ENCODE results near the gene PRIM1. TPM values are rescaled to one million over a fixed set of nuclear protein-coding genes. Genes with fewer than 3 reads are reported as not detected.

The PRIM1 gene
- total and polyA plus RNA-seq, 2 of the 13 experiments (the other 11 are each of a cell fraction or from before 2014, with no cell fraction given): 30.0 to 47.3 TPM

DNA sequence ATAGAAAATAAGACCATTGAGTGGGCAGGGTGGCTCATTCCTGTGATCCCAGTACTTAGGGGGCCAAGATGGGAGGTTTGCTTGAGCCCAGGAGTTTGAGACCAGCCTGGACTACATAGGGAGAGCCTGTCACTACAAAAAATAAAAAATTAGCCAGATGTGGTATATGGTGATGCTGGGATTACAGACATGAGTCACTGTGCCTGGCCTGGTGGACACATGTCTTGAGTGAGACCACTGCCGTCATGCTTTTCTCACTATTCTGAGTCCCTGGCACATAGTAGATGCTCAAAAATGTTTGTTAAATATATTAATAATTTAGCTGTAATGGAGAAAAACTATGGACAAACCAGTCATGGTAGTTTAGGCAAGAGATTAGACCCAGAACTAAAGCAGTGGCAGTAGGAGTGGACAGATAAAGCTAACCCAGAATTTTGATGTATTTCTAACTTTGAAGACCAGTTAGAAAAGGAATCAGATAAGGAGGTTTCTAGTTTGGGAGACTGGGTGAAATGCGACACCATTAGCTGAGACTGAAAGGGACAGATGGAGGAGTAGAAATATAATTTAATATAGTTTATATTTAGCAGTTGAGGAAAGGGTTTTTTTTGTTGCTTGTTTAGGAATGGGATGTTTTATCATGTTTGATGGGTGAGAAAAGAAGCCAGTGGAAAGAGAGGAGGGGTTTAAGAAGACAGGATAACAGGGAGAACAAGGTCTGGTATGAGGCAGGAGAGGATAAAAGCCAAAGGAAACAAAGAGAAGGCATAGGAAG, 56.6 kb downstream of the PRIM1 start:
- no peak overlapping the region for H3K27ac ChIP-seq (ENCODE audit: extremely low read length, insufficient read depth, low read length)
- ChIA-PET CTCF (ENCODE audit: low intra/inter-chr PET ratio, low total read pairs) (no interaction called here), POLR2A (interaction anchor here (1.0 kb wide), 1 partner anchor 8 kb away, joined by 4 read pairs; the partner anchor contains the start of gene PTGES3)
- H3K4me3 ChIP-seq (replicated peaks in 1 of 3; ENCODE audit: insufficient read depth in 1 of 3, low read depth in 2 of 3, low read length in 3 of 3): no peak overlapping the region
- in situ Hi-C loops (cut with HindIII; ENCODE audit: extremely low pct_ligation_motif_present, low pct_unique_long_range_greater_than_20kb) (no loop called here), intact Hi-C loops (cut with micrococcal nuclease; ENCODE audit: unreplicated experiment) (no loop called here)
- H4K20me1 ChIP-seq (ENCODE audit: insufficient read depth, low read length): no peaks in the 10 kb centered on the region
- no peaks in the 10 kb centered on the region for H3K27me3 ChIP-seq (ENCODE audit: control insufficient read depth in 1 of 2, insufficient read depth in 2 of 2, low read length in 2 of 2)
- TF ChIP-seq ZNF160 (CRISPR knock-in tag; IDR thresholded peaks at IDR 0.05) (no peak), ZSCAN30 (CRISPR knock-in tag; IDR thresholded peaks at IDR 0.05) (no peak), ZEB1 (IDR thresholded peaks at IDR 0.05; ENCODE audit: insufficient replicate concordance, low read depth) (no peak), ZNF766 (CRISPR knock-in tag; IDR thresholded peaks at IDR 0.05; ENCODE audit: borderline replicate concordance) (no peak), HCFC1 (IDR thresholded peaks at IDR 0.05; ENCODE audit: low read depth, low read length) (no peak), ZNF484 (CRISPR knock-in tag; IDR thresholded peaks at IDR 0.05; ENCODE audit: borderline replicate concordance, low read depth) (no peak), HOXA7 (CRISPR knock-in tag; IDR thresholded peaks at IDR 0.05) (no peak), YEATS2 (CRISPR knock-in tag; IDR thresholded peaks at IDR 0.05; ENCODE audit: borderline replicate concordance) (no peak), TEAD2 (CRISPR knock-in tag; IDR thresholded peaks at IDR 0.05) (no peak), MXD4 (CRISPR knock-in tag; IDR thresholded peaks at IDR 0.05) (no peak), MBD4 (IDR thresholded peaks at IDR 0.05; ENCODE audit: borderline replicate concordance, low read length) (no peak)
- TF ChIP-seq, protein P1, sequence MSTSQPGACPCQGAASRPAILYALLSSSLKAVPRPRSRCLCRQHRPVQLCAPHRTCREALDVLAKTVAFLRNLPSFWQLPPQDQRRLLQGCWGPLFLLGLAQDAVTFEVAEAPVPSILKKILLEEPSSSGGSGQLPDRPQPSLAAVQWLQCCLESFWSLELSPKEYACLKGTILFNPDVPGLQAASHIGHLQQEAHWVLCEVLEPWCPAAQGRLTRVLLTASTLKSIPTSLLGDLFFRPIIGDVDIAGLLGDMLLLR (CRISPR knock-in tag; IDR thresholded peaks at IDR 0.05): no peak
- TF ChIP-seq, protein P2, sequence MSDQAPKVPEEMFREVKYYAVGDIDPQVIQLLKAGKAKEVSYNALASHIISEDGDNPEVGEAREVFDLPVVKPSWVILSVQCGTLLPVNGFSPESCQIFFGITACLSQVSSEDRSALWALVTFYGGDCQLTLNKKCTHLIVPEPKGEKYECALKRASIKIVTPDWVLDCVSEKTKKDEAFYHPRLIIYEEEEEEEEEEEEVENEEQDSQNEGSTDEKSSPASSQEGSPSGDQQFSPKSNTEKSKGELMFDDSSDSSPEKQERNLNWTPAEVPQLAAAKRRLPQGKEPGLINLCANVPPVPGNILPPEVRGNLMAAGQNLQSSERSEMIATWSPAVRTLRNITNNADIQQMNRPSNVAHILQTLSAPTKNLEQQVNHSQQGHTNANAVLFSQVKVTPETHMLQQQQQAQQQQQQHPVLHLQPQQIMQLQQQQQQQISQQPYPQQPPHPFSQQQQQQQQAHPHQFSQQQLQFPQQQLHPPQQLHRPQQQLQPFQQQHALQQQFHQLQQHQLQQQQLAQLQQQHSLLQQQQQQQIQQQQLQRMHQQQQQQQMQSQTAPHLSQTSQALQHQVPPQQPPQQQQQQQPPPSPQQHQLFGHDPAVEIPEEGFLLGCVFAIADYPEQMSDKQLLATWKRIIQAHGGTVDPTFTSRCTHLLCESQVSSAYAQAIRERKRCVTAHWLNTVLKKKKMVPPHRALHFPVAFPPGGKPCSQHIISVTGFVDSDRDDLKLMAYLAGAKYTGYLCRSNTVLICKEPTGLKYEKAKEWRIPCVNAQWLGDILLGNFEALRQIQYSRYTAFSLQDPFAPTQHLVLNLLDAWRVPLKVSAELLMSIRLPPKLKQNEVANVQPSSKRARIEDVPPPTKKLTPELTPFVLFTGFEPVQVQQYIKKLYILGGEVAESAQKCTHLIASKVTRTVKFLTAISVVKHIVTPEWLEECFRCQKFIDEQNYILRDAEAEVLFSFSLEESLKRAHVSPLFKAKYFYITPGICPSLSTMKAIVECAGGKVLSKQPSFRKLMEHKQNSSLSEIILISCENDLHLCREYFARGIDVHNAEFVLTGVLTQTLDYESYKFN (CRISPR knock-in tag; conservative IDR thresholded peaks at IDR 0.05): no peak
- TF ChIP-seq, protein P3, sequence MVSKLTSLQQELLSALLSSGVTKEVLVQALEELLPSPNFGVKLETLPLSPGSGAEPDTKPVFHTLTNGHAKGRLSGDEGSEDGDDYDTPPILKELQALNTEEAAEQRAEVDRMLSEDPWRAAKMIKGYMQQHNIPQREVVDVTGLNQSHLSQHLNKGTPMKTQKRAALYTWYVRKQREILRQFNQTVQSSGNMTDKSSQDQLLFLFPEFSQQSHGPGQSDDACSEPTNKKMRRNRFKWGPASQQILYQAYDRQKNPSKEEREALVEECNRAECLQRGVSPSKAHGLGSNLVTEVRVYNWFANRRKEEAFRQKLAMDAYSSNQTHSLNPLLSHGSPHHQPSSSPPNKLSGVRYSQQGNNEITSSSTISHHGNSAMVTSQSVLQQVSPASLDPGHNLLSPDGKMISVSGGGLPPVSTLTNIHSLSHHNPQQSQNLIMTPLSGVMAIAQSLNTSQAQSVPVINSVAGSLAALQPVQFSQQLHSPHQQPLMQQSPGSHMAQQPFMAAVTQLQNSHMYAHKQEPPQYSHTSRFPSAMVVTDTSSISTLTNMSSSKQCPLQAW (CRISPR knock-in tag; IDR thresholded peaks at IDR 0.05): no peak
- TF ChIP-seq, protein P4, sequence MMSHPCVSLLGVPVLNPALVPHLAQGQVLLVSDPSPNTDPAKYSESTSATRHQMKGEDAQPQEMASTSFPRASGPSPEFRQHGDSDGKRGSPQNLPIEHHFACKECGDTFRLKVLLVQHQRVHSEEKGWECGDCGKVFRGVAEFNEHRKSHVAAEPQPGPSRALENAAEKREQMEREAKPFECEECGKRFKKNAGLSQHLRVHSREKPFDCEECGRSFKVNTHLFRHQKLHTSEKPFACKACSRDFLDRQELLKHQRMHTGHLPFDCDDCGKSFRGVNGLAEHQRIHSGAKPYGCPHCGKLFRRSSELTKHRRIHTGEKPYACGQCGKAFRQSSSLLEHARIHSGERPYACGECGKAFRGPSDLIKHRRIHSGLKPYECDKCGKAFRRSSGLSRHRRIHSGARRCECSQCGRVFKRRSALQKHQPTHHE (CRISPR knock-in tag; IDR thresholded peaks at IDR 0.05; ENCODE audit: borderline replicate concordance): no peak
- TF ChIP-seq, protein P5, sequence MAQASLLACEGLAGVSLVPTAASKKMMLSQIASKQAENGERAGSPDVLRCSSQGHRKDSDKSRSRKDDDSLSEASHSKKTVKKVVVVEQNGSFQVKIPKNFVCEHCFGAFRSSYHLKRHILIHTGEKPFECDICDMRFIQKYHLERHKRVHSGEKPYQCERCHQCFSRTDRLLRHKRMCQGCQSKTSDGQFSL (CRISPR knock-in tag; IDR thresholded peaks at IDR 0.05): no peak
- no peaks in the 10 kb centered on the region for H3K4me1 ChIP-seq (ENCODE audit: insufficient read depth, low read length)
- ATAC-seq (no peak), FAIRE-seq (no peak), DNase-seq (ENCODE audit: low spot score) (no peak)
- 84% methylated on average over 2 of the region's 2 CpGs for WGBS (ENCODE audit: low lambda C conversion rate)
- no peaks in the 10 kb centered on the region for H3K9me3 ChIP-seq (ENCODE audit: low read length)
- no TSS peak for BruUV-seq (replicated peaks)
- no peaks in the 10 kb centered on the region for H3K36me3 ChIP-seq (replicated peaks in 1 of 2; ENCODE audit: control insufficient read depth in 1 of 2, insufficient read depth in 2 of 2, low read length in 2 of 2)
- no peak overlapping the region for H2AFZ ChIP-seq (ENCODE audit: low read length)
- H3K79me2 ChIP-seq (ENCODE audit: insufficient read depth, low read length): no peaks in the 10 kb centered on the region
- no peak overlapping the region for H3K4me2 ChIP-seq (ENCODE audit: low read depth, low read length)
- no peak overlapping the region for H3K9ac ChIP-seq (ENCODE audit: insufficient read depth, low read depth, low read length)
